Effector CD4-positive, alpha-beta T cell (primary cell): ENCODE data around the gene SLC9A9.

Experiments
- DNase-seq: peaks from one replicate; pipeline ENCODE4 v3.0.0-alpha.2; 2020

Gene SLC9A9

GRCh38 chr3:143634991-143635390, 213.3 kb downstream of the SLC9A9 start:
- no peak for DNase-seq

- DNase-seq: no peak
Observed at GRCh38 chr3:143634427-143634826, 213.8 kb downstream of the SLC9A9 start.

GRCh38 chr3:143633816-143634215, 214.5 kb downstream of the SLC9A9 start:
- no peak for DNase-seq

- no peak for DNase-seq
Observed at GRCh38 chr3:143629726-143630125, 218.5 kb downstream of the SLC9A9 start.

- no peak for DNase-seq
Observed at GRCh38 chr3:143628971-143629370, 219.3 kb downstream of the SLC9A9 start.

- no peak for DNase-seq
Observed at GRCh38 chr3:143627336-143627735, 220.9 kb downstream of the SLC9A9 start.

- DNase-seq: no peak
Observed at GRCh38 chr3:143619231-143619630, 229.0 kb downstream of the SLC9A9 start.

GRCh38 chr3:143617050-143617449, 231.2 kb downstream of the SLC9A9 start:
- DNase-seq: no peak

- no peak for DNase-seq
Observed at GRCh38 chr3:143613226-143613625, 235.0 kb downstream of the SLC9A9 start.

- no peak for DNase-seq
Observed at GRCh38 chr3:143612541-143612940, 235.7 kb downstream of the SLC9A9 start.

GRCh38 chr3:143608966-143609365, 239.3 kb downstream of the SLC9A9 start:
- no peak for DNase-seq

- DNase-seq: no peak
Observed at GRCh38 chr3:143605233-143605950, 242.9 kb downstream of the SLC9A9 start.

- DNase-seq: no peak
Observed at GRCh38 chr3:143604402-143605185, 243.7 kb downstream of the SLC9A9 start.

- no peak for DNase-seq
Observed at GRCh38 chr3:143603774-143604173, 244.5 kb downstream of the SLC9A9 start.

GRCh38 chr3:143601723-143602484, 246.4 kb downstream of the SLC9A9 start:
- DNase-seq: no peak

GRCh38 chr3:143600756-143601718, 247.2 kb downstream of the SLC9A9 start:
- DNase-seq: no peak

GRCh38 chr3:143597774-143598652, 250.3 kb downstream of the SLC9A9 start:
- no peak for DNase-seq

- DNase-seq: no peak
Observed at GRCh38 chr3:143596957-143597642, 251.2 kb downstream of the SLC9A9 start.

- no peak for DNase-seq
Observed at GRCh38 chr3:143595456-143596077, 252.7 kb downstream of the SLC9A9 start.

- DNase-seq: no peak
Observed at GRCh38 chr3:143594206-143594605, 254.1 kb downstream of the SLC9A9 start.
